UCSD-AML1 (cell line): ENCODE measurements around the gene ADK.
"Not testable (repeated sequence)": the region's sequence is repeated elsewhere in the genome, so short reads cannot be mapped to it uniquely, and the experiment has no call there.

Experiments
- DNase-seq: peaks from one replicate; lab custom pipeline; 2025; ENCODE audit not compliant: unreplicated experiment; lab: John Stamatoyannopoulos, UW

The ADK gene

DNA sequence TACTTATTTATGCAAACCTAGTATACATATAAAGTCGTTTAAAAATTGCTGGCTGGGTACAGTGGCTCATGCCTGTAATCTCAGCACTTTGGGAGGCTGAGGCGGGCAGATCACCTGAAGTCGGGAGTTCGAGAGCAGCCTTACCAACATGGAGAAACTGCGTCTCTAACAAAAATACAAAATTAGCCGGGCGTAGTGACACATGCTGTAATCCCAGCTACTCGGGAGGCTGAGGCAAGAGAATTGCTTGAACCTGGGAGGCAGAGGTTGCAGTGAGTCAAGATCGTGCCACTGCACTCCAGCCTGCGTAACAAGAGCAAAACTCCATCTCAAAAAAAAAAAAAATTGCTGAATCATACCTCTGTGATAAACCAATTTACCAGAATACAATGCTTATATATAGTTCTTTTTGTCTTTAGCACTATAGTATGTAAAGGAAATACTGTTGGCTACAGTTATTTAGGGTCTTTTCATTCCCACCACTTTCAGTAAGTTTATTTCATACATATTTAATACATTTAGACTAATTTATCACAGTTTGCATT lies 325.2 kb downstream of the ADK start:
- not testable (repeated sequence) for DNase-seq

DNA sequence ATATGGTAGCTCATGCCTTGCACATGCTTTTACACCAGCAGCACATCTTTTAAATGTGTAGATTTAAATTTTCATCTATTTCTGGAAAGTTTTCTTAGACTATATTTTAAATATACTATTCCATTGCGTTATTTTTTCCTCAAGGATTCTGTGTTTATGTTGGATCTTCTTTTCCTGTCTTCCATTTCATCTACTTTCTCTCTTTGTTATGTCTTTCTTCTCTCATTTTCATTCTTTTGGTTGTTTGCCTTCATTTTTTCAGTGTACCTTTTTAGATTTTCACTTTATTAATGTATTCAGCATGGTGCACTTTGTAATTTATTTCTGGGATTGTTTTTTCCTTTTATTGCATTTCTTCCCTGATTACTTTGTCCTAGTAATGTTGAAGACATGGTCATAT lies 329.8 kb downstream of the ADK start:
- DNase-seq = no peak

DNA sequence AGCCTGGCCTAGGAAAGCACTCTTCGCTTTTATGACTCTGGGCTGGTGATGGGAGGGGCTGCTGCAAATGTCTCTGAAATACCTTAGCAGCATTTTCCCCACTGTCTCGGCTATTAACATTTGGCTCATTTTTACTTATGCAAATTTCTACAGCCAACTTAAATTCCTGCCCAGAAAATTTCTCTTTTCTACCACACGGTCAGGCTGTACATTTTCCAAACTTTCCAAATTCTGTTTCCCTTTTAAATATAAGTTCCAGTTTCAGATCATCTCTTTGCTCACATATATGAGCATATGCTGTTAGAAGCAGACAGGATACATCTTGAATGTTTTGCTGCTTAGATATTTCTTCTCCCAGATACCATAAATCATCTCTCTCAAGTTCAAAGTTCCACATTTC lies 332.3 kb downstream of the ADK start:
- no peak for DNase-seq

DNA sequence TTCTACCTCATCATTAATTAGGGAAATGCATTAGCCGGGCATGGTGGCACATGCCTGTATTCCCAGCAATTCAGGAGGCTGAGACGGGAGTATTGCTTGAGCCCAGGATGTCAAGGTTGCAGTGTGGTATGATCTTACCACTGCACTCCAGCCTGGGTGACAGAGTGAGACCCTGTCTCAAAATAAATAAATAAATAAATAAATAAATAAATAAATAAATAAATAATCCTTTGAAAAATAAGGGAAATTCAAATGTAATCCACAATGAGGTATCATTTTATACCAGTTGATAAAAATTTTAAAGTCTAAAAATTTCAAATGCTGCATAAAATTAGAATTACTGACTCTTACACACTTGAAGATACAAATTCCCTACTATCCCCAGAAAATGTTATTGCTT lies 334.3 kb downstream of the ADK start:
- no peak for DNase-seq

DNA sequence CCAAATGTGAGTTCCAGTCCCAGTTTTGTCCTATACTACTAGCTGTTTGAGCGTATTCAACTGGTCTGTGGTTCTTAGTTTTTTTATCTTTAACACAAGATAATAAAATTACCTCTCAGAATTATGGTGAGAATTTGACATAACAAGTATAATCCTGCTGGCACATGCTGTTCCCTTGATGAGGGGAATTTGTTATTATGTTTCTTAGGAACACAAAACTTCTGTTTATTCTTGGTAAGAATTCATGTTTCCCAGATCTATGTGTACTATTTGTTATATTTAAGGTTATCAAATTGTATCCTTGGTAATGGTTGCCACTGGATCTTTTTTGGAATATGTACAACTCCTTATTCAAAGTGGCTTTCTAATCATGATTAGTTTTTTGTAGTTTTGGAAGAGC lies 335.6 kb downstream of the ADK start:
- no peak for DNase-seq

DNA sequence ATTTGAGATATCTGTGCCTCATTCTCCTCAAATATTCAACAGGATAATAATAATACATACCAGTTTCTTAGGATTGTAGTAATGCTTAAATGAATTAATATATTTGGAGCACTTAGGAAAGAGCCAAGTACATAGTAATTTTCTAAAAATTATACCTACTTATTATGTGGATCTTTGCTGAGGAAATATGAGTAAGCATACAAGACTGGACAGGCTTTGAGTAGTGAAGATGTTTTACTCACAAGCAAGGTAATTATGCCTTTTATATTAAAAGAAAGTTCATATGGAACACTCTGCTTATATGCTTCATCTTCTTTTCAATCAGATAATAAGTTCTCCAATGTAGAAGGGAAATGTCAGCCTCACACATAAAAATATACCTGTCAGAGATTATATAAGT lies 337.9 kb downstream of the ADK start:
- DNase-seq = no peak

DNA sequence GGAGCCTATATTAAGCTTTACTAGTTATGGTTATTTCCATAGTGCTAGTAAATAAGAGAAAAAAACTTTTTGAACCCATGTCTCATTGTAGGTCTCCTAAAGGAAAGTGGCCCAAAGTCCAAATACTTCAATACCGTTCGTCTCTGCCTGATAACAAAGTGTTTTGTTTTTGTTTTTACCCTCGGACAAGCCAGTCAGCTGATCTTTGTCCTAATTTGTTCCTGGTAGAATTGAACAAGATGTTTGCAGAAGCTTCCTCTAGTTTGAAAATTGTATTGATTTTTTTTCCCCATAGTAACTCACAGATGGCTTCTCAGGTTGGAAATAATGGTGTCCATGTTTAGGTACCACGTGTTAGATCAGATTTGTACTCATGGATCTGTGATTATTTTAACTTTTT lies 339.5 kb downstream of the ADK start:
- no peak for DNase-seq

DNA sequence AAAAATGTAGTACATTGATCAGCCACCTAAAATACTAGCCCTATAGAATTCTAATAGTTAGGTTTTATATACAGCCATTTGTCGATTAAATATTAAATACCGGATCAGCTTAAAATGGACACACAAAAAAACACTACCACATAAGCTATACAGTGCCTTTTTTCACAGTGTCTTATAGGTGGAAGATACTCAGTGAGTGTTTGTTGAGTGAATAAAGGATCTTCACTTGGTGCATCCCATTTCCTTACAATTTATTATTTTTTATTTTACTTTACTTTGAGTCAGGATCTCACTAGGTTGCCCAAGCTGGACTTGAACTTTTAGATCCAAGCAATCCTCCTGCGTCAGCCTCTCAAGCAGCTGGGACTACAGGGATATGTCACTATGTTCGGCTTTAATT lies 340.0 kb downstream of the ADK start:
- DNase-seq = no peak

DNA sequence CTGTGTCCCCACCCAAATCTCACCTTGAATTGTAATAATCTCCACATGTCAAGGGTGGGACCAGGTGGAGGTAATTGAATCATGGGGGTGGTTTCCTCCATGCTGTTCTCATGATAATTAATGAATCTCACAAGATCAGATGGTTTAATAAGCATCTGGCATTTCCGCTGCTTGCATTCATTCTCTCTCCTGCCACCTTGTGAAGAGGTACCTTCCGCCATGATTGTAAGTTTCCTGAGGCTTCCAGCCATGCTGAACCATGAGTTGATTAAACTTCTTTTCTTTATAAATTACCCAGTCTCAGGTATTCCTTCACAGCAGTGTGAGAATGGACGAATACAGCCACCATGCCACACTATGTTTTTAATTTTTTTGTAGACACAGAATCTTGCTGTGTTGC lies 345.3 kb downstream of the ADK start:
- not testable (repeated sequence) for DNase-seq

DNA sequence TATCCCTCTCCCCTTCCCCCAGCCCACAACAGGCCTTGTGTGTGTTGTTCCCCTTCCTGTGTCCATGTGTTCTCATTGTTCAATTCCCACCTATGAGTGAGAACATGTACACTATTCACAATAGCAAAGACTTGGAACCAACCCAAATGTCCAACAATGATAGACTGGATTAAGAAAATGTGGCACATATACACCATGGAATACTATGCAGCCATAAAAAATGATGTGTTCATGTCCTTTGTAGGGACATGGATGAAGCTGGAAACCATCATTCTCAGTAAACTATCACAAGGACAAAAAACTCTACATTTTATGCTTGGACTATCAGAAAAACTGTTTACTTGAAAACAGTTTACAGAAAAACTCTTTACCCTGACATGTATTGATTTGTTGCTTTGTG lies 347.6 kb downstream of the ADK start:
- DNase-seq = not testable (repeated sequence)

DNA sequence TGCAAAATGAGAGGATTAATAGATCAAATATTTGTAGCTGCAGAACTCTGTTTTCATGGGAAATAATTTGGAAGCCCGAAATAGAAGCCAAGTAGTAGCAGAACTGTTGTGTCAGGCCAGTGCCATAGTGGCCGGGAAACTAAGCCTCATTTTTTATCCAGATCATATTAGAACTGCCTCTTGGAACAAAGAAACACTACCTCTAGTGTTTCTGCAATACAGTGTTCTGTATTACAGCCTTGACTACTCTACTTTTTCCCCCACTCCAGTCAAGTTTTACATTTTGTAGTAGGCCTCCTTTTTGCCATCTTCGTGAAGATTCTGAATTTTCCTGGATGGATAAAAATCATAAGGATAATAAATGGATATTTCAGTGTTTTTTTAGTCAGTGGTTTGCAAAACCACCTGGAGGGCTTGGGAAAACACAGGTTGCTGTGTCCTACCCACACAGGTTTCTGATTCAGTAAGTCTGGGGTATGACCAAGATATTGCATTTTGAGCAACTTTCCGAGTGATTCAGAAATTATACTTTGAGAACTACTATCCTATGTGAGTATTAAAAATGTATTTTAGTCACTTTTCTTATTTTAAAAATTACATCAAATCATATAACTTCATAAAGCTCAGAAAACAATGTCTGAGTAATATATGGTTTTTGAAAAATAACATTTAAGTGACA lies 349.1 kb downstream of the ADK start:
- DNase-seq = no peak

DNA sequence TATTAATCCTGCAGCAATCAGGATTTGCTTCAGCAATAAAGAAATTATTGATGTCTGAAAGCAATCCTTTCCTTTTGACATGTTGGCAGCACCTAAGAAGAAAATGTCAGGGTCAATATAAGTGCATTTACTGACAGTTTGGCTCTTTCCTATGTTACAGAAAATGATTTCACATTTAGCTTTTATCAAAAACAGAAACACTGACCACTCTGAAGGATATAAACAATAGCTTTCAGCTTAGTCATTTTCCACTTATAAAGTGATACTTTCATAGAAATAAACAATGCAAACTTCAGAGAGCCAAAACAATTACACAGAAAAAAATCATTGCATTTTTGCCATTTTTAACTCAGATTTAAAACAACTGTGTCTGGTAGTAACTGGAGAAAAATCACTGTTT lies 349.8 kb downstream of the ADK start:
- no peak for DNase-seq

DNA sequence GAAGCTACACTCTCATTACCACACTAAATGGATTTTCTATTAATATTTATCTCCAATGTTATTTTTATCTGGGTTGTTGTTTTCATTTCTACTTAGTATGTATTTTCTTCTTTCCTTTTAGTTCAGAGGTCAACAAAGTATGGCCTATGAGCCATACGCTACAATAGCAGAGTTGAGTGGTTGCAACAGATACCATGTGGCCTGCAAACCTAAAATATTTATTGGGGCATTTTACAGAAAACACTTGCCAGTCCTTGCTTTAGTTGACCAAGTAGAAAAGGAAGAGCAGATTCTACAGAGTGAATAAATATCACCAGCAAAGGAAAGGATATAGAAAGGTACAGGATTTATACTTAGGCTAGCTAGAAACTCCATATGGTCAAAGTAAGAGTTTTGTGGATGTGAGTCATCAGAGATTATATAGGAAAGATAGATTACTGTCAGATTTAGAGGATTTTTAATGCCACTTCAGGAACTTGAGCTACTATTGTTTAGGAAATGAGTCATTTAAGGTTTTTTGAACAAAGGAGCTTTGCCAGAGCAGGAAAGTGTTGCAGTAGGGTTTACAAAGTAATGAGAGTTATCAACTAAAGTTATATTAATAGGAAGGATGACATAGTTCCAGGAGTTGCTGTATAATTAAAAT lies 352.1 kb downstream of the ADK start:
- DNase-seq = no peak

DNA sequence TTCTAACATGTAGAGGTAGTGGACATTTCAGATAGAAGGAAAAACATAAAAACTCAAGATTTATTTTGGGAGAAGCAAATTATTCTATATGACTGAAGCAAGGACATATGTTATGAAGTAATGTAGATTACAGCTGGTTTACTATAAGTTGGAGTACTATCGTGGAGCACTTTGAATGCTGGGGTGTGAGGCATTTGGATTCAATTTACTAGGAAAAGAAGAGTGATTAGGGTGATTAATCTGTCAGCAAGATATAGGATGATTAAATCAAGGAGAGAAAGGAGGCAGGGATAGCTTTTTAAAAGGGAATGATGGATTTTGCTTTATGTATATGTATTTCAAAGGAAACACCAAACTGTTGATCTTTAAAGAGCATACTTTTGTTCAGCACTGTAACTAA lies 356.9 kb downstream of the ADK start:
- DNase-seq = no peak

DNA sequence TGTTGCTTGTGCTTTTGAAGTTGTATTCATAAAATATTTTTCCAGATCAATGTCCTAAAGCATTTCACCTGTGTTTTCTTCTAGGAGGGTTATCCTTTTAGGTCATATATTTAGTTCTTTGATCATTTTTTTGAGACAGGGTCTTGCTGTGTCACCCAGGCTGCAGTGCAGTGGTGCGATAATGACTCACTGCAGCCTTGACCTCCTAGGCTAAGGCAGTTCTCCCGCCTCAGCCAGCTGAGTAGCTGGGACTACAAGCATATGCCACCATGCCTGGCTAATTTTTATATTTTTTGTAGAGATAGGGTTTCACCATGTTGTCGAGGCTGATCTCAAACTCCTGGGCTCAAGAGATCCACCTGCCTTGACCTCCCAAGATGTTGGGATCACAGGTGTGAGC lies 359.6 kb downstream of the ADK start:
- no peak for DNase-seq

DNA sequence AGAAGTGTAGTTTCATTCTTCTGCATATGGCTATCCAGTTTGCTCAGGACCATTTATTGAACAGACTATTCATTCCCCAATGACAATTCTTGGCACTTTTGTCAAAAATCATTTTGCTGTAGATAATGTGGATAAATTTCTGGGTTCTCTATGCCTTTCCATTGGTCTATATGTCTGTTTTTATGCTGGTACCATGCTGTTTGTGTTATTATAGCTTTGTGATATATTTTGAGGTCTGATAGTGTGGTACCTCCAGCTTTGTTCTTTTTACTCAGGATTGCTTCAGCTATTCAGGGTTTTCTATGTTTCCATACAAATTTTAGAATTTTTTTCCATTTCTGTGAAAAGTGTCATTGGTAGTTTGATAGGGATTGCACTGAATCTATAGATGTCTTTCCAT lies 360.0 kb downstream of the ADK start:
- no peak for DNase-seq

DNA sequence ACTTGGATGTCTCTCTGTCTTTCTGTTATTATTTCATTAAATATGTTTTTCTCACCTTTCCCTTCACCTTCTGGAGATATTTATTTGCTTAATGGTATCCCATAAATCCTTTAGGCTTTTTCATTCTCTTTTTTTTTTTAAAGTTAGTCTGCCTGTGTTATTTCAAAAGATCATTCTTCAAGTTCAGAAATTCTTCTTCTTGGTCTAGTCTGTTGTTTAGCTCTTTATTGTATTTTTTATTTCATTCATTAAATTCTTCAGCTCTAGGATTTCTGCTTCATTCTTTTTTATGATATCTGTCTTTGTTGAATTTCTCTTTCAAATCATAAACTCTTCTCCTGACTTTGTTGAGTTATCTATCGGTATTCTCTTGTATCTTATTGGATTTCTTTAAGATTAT lies 363.3 kb downstream of the ADK start:
- no peak for DNase-seq

DNA sequence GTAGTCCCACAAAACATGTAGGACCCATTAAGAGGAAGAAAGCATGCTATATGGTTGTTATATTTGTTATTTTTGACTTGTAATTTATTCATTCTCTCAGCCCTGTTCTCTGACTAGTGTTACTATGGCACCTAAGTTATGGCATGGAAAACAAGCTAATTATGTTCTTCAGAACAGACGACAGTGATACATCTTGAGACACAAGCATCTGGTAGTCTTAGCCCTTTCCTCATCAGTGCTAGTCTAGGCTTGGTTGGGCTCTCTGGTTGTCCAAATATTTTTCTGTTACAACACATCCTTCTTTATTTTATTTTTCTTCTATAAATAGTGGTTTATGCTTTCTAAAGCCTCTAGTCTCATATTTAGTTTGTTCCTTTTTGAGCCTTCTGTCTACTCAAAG lies 367.0 kb downstream of the ADK start:
- DNase-seq = no peak

DNA sequence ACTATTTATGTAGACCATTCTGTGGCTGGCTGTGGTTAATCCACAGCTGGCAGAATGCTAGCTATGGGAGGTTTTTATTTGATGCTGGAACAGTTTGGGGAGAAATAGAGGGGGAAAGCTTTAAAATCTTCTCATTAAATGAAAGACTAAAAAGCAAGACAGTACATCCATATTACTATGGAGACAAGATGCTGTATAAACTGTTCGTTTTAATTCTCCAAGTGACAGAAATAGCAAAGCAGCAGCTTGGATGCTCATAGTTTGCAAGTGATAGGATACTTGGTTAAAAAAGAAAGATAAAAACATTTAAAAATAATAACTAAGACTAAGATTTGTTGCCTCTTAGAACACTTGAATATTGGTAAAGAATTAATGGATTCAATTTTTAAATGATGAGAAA lies 370.5 kb downstream of the ADK start:
- DNase-seq = no peak

DNA sequence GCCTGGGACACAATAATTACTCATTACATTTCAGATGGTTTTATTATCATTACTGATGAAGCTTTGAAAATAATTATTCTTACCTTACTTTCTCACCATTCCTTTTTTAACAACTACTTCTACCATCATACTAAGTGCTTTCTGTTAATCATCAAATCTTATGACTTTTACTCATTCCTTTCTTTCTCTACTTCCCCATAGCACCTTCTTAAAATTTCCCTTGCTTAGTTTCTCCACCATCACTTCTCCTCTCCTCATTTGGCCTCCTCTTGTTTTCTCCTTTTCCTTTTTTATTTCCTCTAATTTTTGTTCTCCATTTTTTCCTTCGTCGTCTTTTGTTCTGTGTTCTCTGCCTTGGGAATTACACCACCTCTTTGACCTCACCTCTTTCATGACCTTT lies 372.2 kb downstream of the ADK start:
- no peak for DNase-seq

DNA sequence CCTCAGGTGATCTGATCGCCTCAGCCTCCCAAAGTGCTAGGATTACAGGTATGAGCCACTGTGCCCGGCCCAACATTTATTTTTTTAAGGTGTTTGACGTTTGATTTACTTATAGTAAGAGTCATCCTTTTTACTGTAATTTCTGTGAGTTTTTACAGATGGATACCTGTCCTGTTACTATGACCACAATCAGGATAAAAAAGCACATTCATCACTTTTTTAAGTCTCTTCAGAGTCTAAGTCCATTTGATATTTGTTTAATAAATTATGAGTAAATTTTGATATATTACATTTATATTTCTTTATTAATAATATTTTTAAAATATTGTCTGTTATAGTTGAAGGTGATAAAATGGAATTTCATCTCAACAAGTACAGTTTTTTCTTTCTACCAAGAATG lies 374.9 kb downstream of the ADK start:
- DNase-seq = no peak

DNA sequence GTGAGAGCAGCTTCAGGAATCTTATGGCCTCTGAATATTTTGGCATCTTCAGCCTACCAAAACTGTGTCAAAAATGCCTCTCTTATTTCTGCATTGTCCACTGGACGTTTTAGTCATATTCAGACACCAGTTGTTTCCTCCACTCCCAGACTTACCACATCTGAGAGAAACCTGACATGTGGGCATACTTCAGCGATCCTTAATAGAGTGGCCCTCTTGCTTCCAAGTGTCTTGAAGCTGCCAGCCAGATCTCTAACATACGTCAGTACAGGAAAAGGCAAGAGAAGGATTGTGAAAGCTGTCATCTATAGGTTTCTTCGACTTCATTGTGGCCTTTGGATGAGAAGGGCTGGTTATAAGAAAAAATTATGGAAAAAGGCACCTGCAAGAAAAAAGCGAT lies 376.6 kb downstream of the ADK start:
- not testable (repeated sequence) for DNase-seq

DNA sequence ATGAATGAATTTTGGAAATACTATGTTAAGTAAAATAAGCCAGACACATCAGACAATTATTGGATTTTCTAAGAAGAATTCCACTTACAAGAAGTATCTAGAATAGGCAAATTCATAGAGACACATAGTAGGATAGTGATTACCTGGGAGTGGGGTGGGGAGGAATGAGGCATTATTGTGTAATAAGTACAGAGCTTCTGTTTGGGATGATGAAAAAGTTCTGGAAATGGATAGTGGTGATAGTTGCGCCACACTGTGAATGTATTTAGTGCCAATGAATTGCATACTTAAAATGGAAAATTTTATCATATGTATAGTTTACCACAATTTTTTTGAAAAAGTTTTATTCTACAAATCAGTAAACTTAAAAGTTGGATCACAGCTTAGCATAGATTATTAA lies 378.2 kb downstream of the ADK start:
- DNase-seq = no peak
